ENCODE measurements around the gene CHRD.

CHRD gene

DNA sequence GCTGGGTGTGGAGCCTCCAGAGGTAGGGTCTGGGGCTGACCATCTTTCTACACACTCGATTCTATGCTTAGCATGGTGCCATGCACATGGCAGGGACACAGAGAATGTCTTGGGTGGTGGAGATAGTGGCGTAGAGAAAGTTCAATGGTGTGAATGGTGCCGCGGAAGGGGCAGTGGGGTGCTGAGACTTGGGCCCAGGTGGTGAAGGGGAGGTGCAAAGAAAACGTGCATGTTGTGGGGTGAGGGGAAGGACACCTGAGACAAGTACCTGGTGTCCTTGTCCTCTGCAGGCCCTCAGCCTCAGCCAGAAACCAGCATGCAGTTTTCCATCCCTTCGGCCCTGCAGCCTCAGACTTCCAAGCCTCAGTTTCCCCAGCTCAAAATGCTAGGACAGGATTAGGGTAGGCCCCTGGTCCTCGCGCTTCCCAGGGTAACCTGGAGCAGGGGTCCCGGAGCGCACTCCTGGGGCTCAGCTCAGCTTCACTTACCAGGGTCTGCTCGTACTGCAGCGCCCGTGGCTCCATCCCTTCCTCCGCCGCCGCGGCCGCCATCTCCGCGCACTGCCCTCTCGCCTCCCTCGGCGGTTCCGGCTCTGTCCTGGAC lies 18.8 kb upstream of the CHRD start:
- no peak for DNase-seq (ENCODE audit: low read depth)

DNA sequence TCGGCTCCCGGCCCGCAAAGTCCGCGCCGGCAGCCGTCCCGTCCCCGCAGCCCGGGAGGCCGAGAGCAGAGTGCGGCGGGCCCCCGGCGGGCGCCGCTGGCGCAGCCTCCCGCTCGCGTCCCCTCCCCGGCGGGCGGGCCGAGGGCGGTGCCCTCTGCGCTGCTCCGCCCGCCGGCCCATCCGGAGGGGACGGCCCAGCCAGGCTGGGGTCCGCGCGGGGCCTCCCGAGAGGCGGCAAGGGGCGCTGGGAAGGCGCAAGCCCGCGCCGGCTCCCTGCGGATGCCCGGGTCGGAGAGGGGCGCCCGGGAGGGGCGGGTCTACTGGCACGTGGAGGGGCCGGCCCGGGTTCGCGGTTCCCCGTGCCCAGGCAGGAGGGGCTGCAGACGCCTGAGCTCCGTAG lies 18.3 kb upstream of the CHRD start, which contains the start of the genes CLCN2 and POLR2H:
CLCN2 (minus strand) TSS at position 74 of the 400 bp plus-strand sequence. CDS start 126 bp downstream, outside the sequence.
POLR2H (plus strand) TSS at position 179 of the 400 bp plus-strand sequence. CDS start 1,783 bp downstream, outside the sequence.
- DNase-seq (ENCODE audit: low read depth): no peak

DNA sequence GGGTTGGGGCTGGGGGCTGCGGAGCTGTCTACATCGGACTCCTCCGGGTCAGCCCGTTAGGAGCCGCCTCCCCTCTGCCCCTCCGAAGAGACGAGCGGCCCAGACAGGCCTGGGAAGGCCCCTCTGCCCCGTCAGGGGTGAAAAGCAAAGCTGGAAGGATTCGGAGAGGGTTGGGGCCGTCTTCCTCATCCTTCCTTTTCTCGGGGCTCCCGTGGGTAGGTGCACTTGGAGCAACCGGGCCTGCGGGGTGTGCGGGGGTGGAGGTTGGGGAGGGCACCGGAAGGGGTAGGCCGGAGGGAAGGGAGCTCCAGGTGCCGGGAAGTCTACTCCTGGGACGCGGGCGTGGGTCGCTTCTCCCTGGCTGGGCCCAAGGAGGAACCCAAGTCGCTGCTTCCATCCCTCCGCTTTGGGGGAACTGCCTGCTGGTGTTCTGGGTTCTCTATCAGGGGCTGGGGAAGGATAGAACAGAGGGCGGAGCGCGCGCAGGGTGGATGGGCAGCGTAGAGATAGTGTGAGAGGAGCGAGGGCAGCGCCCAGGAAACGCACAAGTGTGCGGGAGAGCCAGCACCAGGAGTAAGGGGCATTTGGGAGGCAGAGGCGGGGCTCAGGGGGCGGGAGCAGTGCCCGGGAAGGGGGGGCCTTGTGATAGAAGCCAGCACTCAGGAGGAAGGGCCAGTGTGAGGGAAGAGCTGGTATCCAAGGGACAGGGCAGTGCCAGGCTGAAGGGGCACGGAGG lies 17.8 kb upstream of the CHRD start:
- no peak for DNase-seq (ENCODE audit: low read depth)

GRCh38 chr3:184362668-184363546 lies 16.9 kb upstream of the CHRD start:
- DNase-seq (ENCODE audit: low read depth): peak; percentile 82

DNA sequence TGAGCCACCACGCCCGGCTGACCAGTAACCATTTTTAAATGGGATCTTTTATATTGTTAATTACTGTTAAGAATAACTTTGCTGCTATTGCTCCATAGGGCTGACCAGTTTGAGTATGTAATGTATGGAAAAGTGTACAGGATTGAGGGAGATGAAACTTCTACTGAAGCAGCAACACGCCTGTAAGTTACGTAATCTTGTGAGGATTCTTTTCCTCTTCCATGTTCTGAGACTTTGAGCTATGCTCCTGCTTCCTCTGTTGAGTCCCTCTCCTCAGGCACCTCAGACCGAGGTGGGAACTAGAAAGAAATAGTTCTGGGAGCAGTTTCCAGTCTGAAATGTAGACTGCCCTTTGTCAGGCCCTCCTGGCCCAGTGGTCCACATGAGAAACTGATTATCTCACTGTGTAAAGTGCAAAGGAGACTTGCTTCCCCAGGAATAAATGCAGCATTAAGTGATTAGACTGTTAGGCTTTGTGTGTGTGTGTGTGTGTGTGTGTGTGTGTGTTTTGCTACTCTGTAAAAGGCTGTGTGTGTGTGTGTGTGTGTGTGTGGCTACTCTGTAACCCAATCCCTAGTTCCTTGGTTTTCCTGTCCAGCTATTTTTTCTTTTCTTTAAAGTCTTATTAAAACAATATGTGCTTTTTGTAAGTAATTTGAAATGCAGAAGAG lies 13.1 kb upstream of the CHRD start:
- DNase-seq (ENCODE audit: low read depth): no peak

GRCh38 chr3:184368116-184368515 lies 11.7 kb upstream of the CHRD start:
- no peak for DNase-seq (ENCODE audit: low read depth)

GRCh38 chr3:184368586-184369183 lies 11.2 kb upstream of the CHRD start:
- no peak for DNase-seq (ENCODE audit: low read depth)

- DNase-seq (ENCODE audit: low read depth): peak; percentile 40
Measured at GRCh38 chr3:184371570-184372018, 8.3 kb upstream of the CHRD start.

DNA sequence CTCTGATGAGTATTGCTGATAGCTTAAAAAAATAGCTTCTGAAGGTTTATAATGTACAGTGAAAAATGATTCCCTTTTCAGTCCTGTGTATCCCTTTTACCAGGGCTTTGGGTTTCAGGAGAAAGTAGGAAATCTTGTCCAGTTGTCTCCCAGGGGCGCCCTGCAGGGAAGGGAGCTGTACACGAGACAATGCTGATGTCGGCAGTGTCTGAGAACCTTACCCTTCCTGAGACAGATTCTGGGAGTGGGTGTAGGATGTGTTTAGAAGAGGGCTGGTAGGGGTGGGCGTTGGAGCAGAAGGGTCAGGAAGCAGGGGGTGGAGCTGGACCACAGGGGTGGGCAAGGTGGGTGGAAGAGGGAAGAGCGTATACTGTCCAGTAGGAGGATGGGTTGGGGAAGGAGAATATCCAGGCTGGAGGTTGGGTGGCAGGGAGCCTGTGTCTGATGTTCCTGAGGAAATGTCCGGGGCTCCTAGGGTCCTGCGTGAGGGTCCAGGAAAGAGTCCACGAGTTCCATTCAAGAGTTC lies 7.5 kb upstream of the CHRD start:
- no peak for DNase-seq (ENCODE audit: low read depth)

- DNase-seq (ENCODE audit: low read depth): no peak
Measured at GRCh38 chr3:184372911-184373310, 6.9 kb upstream of the CHRD start.

DNA sequence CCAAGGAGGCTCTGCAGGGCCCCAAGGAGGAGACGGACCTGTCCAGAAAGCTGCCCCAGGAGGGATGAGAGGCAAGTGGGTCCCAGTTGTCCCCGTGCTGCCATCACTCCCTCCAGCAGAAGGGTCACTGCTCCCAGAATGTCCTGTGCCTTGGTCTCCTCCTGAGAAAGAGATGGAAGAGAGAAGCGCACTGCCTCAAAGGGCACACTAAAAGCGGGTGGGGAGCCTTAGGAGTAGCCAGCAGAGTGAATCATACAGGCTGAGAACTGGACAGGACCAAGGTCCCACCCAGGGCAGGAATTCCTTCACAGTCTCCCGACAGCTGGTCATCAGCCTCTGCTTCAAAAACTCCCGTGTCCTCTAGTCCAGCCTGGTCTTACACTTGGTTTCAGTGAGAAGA lies 6.4 kb upstream of the CHRD start:
- no peak for DNase-seq (ENCODE audit: low read depth)

DNA sequence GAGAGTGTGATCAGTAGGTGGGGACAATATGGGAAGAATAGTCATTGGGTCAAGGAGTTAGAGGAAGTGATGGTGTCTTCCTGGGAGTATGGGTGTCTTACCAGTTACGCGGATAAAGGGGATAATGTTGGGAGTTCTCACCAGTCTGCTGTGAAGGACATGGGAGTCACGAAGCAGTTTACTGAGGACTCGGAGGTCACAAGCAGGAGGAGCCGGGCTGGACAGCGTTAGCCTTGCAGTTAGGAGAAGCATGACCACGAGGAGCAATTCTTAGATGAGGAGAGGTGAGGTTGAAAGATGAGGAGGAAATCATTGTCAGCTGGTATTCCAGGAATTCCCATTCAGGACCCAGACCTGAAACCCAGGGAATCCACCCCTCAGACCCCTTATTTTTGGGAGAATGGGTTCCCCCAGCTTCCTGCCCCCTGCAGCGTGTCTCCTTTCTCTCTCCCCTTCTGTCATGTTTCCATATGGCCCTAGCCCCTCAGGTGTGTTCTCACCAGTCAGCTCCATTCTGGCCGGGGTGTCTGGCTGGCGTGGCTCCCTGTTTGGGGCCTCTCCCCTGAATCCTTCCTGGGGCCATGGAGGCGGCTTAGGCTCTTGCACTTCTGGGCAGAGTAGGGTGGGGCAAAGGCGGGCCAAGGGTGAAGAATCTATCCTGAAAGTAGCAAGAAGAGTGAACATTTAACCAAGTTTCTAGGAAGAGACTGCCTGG lies 4.0 kb upstream of the CHRD start:
- no peak for DNase-seq (ENCODE audit: low read depth)

- DNase-seq (ENCODE audit: low read depth): no peak
Measured at GRCh38 chr3:184377374-184377773, 2.5 kb upstream of the CHRD start.

GRCh38 chr3:184377882-184378445 lies 1.9 kb upstream of the CHRD start, which contains the start of gene THPO:
Gene THPO, minus strand, starts transcription at chr3:184378207. Its CDS starts 1,948 bp downstream, at chr3:184376259.
- DNase-seq (ENCODE audit: low read depth): no peak

GRCh38 chr3:184378651-184379357 lies 1.1 kb upstream of the CHRD start:
- DNase-seq (ENCODE audit: low read depth): no peak

- no peak for DNase-seq (ENCODE audit: low read depth)
Measured at GRCh38 chr3:184380185-184380626, 352 bp downstream of the CHRD start.

DNA sequence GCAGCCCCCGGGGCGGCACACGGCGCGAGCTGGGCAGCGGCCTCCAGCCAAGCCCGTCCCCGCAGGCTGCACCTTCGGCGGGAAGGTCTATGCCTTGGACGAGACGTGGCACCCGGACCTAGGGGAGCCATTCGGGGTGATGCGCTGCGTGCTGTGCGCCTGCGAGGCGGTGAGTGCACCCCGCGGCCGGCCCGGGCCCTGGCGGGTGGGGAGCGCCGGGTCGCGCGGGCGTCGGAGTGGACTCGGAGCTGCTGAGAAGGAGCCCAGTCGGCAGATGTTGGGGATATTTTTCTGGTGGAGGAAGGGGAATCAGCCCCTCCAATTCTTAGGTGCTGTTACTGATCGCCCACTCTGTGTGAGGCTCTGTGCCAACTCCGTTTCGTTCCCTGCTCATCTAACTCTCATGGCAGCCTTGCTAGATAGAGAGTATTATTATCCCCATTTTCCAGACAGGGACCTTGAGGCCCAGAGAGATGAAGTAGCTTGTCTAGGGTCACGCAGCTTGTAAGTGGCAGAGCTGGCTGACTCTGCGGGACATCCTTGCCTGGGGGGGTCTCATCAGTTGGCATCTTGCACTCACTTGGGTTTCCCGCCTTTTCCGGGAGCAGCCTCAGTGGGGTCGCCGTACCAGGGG lies 890 bp downstream of the CHRD start:
- no peak for DNase-seq (ENCODE audit: low read depth)

DNA sequence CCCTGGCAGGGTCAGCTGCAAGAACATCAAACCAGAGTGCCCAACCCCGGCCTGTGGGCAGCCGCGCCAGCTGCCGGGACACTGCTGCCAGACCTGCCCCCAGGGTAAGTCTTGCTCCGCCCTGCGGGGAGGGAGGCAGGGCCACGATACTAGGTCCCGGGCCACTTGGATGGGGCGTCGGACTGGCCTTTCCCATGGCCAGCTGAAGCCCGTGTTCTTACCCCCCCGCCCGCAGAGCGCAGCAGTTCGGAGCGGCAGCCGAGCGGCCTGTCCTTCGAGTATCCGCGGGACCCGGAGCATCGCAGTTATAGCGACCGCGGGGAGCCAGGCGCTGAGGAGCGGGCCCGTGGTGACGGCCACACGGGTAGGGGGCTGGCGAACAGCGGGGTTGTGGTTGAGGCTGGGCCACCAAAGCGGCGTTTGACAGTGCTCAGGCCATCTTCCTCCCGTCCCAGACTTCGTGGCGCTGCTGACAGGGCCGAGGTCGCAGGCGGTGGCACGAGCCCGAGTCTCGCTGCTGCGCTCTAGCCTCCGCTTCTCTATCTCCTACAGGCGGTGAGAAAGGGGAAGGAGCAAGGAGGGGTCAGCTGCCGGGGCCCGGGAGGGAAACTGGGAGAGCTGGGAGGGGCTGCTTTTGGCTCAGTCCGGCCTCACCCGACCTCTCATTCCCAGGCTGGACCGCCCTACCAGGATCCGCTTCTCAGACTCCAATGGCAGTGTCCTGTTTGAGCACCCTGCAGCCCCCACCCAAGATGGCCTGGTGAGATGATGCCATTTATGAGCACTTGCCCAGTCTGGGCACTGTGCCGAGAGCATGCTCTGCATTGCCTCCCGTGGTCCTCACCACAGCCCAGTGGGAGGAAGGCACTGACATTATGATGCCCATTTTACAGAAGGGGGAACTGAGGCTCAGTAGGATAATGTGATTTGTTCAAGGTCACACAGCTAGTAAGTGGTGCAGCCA lies 1.7 kb downstream of the CHRD start:
- no peak for DNase-seq (ENCODE audit: low read depth)
